HG02973 (cell line): ENCODE data around the gene CHRNA7.
"Not testable (repeated sequence)": the region's sequence is repeated elsewhere in the genome, so short reads cannot be mapped to it uniquely, and the experiment has no call there.

ENCODE experiments used
- ATAC-seq: cut with Tn5 transposase; IDR thresholded peaks from one replicate; pipeline ENCODE4 v1.9.1; 2021; ENCODE audit warnings: moderate library complexity; ENCODE audit not compliant: unreplicated experiment

Gene CHRNA7

DNA sequence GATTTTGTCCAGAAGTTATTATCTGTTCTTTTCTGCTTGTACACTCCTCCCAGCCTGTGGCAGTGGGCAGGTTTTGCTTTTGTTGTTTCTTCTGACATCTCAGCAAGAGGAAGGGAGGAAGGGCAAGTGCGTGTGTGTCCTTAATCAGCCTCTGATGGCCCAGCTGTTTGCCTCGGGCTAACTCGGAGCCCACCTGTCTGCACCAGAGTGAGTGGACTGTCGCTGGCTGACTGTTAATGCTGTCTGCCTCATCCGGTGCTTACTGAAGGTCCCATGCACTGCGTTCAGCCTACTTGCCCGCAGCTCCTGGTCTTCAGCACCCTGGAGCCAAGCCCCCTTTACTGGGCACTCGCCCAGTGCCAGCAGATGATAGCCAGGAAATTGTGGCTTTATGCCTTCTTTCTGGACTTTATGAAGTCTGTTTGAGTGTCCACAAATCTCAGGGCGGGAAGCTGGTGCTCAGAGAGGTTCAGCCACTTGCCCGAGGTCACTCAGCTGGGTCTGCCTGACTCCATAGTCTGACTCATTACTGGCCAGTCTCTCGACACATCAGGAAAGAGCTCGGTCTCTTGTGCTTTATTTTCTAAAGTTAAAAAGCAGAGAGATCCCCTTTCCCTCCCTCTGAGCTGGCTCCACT is 89.5 kb downstream of the CHRNA7 start:
- ATAC-seq: no peak

DNA sequence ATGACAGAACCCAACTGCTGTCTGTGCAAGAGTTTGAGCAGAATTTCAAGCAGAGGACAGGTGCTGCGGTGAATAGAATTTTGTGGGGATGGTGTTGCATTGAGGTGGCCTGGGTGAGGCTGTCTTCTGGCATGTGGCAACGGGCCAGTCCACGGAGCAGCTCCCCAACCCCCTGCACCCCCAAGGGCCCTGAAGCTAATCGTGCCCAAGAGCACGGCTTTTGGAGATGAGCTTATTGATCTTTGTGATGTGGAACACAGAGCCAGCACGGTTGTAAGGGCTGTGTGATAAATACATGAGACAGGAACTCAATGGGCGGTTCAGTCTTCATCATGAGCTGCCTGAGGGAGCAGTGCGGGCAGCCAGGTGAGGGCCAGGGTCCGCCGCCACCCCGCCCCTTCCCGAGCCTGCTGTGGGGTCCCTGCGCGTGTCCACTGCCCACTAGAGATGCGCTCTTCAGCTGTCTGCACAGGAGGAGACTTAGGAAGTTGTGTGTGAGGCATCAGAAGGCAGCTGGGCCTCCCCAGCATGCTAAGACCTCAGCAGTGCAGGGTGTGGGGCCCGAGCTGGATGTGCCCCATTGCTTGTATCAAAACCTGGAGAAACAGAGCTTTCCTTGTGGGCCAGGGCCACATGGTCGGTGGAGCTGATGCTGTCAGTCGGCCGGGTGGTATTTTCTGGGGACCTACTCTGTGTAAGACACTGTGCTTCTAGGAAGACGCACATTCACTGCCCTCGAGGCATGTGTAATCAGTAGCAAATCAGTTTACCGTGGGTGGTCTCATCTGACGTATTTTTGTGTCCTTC is 90.5 kb downstream of the CHRNA7 start:
- ATAC-seq: no peak

DNA sequence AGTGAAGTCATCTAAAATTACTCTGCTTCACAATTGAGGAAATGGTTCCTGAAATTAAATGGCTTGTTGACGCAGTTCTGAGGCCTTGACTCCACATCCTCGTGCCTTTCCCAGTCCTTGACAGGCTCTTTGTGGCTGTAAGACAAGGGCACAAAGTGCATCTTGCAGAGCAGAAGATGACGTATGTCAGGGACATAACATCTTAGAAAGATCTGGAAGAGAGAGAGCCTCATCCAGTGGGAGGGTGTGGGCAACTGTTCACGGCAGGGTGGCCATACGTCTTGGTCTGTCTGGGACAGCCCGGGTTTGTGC is 91.0 kb downstream of the CHRNA7 start:
- no peak for ATAC-seq

DNA sequence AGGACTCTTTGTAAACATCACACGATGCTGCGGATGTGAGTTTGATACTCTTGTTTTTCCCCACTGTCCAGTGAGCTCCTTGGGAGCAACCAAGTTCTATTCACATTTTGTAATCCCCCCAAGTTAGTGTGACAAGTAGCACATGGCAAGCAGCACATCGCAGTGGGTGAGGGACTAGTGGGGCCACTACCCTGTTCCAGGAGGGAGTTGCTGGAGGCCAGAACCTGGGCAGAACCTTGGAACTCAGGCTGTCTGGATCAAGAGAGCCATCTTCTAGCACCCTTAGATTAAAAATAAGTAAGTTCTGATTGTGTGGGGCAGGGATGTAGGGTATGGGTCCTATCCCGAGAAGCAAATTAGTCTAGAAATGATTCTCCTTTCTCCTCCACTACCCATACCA is 91.7 kb downstream of the CHRNA7 start:
- ATAC-seq: no peak

DNA sequence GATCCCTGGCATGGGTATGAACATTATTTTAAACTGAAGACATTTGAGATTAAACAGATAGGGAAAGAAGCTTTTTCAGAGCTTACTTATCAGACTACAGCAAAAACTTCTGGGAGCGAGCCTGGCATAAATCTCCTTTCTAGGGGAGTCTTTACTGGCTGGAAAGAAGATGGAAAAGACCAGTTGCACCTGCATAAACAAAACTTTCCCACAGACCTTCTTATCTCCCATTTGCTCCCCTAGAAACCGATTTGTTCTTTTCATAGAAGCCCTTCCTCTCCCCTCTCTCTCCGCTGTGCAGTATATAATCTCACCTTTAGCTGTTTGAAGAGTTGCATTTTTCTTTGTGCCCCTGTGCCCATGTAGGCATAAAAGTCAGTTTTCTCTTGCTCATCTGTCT is 93.2 kb downstream of the CHRNA7 start:
- ATAC-seq: no peak

DNA sequence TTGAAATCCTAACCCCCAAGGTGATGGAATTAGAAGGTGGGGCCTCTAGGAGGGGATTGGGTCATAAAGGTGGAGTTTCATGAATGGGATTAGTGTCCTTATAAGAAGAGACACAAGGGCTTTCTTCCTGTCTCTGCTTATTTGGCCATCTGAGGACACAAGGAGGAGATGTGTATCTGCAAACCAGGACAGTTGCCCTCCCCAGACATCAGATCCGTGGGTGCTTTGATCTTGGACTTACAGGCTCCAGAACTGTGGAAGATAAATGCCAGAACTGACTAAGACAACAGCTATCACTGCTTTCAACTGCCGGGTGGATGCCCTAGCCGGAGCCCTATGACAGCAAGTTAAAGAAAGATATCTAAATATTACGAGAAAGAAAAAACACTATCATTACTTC is 94.4 kb downstream of the CHRNA7 start:
- ATAC-seq: no peak

DNA sequence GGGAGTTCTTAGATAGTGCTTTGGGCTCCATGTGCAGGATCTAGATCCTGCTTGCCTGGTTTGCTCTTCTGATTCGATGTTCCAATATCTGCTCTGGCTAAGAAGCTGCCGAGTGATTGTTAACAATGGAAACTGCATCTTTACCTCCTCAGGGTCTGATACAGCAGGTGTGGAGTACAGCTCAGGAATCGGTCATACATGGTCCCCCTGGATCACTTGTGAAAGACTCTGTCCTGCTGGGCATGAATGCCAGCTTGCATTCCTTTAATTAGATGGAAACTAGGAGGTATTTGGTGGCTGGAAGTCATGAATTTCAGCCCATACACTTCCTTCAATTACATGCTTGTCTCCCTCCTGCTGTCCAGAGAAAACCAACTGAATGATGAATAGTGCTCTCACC is 95.3 kb downstream of the CHRNA7 start:
- no peak for ATAC-seq

DNA sequence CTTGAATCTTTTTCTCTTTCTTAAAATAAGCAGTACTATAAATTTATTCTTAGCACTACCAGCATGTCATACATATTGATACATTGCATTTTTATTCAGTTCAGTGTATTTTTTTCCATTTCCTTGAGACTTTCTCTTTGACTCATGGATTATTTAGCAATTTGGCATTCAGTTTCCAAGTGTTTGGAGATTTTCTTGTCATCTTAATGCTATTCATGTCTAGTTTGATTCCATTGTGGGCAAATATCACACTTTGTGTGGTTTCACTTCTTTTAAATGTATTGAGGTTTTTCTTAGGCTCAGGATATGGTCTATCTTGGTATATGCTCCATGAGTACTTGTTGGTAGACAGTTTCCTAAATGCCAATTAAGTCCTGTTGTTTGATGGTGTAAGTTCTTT is 99.5 kb downstream of the CHRNA7 start:
- ATAC-seq: no peak

DNA sequence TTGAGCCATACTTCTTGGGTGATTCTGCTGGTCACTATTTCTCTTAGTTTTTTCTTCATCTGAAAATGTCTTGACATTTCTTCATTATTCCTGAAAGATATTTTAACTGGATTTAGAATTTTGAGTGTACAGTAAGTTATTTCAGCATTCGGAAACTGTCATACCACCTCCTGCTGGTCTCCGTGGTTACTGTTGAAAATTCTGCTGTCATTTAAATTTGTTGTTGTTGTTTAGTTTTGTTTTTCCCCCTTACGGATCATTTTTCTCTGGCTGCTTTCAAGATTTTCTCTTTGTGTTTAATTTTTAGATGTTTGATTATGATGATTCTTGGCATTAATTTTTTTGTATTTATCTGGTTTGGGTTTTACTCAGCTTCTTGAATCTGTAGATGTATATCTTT is 100.5 kb downstream of the CHRNA7 start:
- ATAC-seq: no peak

DNA sequence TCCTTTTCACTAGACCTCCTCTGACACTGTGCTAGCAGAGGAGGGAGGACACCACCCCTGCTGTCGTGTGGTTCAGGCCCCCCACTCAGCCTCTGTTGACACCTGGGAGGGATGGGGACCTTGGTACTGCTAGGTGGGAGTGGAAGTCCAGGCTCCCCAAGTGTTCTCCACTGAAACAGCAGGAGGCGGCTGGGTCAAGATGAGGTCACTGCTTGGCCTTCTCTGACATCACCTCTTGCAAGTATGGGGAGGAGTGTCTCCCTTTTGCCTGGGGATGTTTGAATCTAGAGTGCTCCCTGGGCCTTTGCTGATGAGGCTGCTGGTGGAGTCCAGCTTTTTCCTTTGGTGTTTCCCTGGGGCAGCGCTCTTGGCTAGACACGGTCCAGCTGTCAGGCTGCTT is 101.5 kb downstream of the CHRNA7 start:
- no peak for ATAC-seq

DNA sequence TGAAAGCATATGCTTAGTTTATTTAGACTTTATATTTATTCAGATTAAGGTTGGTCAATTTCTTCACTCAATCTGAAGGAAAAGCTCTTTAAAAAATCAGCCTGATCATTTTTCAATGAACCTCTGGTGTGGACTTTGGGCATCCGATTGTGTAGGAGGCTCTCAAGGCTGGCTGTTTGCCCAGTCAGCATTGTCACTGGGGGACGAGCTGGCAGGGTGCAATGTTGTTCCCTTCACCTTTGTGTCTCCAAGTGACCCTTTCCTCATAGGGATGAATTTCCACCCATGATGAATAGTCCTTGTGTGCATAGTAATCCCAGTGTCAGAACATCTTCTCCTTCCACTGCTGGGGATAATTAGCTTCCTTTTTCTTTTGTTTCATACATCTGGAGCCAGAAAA is 102.5 kb downstream of the CHRNA7 start:
- ATAC-seq: no peak

DNA sequence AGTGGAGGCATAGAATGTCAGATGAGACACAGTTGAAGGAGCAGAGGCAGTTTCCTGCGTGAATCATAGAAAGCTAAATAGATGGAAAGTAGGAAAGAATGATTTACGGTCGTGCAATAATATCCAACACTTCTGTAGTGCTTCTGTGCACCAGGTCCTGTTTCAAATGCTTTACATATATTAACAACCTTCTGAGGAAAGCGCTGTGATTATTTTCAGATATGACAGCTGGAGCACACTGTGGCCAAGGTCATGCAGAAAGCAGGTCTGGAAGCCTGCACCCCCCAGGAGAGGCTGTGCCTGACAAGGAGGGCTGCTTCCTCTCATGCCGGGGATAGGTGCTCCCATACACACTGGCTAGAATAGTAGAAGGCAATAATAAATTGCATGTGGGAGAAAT is 104.5 kb downstream of the CHRNA7 start:
- ATAC-seq: no peak

DNA sequence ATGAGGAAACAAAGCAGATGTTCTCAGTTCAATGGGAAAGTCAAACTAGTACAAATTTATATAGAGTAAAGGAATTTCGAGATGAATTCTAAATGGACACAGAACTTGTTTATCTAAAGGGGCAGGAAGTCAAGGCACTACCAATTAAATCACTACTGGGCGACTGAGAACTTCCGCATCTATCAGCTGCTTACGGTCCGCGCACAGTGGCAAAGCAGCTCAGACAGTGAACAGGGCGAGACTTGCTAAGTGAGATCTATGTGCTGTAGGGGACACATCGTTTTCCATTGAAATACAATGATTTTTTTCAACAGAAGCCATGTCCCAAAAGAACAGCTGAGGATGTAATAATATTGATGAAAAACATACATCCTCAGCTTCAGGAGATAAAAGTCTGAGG is 105.0 kb downstream of the CHRNA7 start:
- no peak for ATAC-seq

DNA sequence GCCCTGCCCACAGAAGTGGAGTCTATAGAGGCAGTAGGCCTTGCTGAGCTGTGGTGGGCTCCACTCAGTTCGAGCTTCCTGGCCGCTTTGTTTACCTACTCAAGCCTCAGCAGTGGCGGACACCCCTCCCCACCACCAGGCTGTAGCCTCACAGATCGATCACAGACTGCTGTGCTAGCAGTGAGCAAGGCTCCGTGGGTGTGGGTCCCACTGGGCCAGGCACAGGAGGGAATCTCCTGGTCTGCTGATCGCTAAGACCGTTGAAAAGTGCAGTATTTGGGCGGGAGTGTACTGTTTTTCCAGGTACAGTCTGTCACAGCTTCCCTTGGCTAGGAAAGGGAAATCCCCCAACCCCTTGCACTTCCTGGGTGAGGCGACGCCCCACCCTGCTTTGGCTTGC is 115.2 kb downstream of the CHRNA7 start:
- ATAC-seq: not testable (repeated sequence)

DNA sequence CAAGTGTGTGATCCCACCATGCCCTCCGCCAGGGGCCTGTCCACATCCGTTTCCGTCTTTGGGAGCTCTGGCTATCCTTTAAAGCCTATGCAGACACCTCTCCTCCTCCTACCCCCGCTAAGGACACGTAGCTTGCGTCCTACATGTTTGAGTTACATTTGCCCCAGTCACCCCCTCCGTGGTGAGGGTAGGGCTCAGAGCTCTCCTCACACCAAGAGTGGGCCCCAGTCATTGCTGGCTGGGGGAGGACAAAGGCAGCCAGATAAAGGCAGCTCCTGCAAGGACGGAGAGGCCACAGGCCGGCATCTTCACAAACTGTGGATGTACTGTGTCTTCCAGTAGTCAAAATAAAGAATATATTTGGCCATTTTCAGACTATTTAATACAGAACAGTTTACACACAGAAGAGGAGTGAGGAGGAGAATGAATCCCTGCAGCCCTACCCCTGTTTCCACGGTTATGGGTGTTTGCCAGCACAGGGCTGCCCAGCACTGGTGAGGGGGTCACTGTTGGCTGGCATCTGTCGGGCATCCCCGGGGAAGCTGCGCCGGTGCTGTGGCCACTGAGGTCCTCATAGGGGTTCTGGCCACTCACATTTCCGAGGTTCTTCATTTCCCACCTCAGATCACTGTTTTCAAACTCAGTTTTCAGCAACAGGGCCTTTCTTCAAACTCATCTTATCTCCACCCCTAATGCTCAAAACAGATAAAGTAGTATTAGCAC is 118.7 kb downstream of the CHRNA7 start:
- ATAC-seq: no peak

DNA sequence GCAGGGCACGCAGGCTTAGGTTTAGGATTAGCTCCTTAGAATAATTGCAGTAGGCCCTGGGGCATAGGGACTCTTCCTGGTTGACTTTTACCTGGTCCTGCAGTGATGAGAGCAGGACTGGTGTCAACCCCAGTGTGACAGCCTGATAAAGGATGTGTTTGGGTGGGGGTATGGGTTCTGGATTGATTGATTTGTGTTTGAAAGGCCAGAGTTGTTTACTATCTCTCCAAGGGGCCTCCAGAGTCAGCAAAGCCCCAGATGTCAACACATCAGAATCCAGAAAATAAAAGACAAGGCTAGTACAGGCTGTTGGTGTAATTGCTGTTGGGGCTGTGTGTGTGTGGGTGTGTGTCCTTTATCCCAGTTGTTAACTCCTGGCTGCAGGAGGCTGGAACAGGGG is 122.3 kb downstream of the CHRNA7 start:
- no peak for ATAC-seq

DNA sequence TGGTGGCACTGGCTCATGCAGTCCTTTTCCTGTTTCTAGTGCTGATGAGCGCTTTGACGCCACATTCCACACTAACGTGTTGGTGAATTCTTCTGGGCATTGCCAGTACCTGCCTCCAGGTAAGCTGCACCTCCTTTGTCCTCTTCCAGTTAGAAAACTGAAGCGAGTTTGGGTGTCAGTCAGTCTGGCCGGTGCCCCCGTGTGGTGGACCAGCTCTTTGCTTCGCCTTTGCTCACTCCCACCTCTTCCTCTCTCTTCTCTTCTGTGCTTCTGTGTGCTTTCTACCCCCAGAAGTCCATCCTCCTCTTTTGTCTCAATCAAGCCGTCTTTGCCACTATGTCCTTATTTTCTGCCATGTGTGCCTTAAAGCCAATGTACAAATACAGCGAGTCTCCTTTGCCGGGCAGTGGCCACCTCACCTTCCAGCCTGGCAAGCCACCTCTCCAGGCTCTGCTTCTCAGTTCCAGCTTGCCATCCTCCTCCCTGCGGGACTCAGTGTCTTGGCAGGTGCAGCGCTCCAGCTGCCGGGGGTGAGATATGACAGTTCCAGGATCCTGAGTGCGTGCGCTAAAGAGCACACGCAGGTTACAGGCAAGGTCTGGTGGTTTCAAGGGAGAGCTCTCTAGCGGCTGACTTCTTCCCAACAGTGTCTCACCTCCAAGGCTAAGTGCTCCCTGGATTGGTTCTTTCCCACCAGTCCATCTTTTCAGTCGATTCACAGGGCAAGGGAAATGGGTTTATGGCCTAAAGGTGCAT is 123.7 kb downstream of the CHRNA7 start:
- ATAC-seq: not testable (repeated sequence)

DNA sequence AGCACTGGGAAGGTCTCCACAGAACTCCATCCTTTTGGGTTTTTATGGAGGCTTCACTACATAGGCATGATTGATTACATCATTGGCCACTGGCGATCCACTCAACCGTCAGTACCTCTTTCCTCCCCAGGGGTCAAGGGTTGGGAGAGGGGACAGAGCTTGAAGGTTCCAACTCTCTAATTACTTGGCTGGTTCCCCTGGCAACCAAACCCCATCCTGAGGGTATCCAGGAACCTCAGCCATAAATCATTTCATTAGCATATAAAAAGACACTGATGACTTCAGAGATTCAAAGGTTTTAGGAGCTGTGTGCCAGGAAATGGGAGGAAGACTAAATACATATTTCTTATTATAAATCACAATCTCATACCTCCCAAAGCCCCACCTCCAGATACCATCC is 131.8 kb downstream of the CHRNA7 start:
- not testable (repeated sequence) for ATAC-seq

DNA sequence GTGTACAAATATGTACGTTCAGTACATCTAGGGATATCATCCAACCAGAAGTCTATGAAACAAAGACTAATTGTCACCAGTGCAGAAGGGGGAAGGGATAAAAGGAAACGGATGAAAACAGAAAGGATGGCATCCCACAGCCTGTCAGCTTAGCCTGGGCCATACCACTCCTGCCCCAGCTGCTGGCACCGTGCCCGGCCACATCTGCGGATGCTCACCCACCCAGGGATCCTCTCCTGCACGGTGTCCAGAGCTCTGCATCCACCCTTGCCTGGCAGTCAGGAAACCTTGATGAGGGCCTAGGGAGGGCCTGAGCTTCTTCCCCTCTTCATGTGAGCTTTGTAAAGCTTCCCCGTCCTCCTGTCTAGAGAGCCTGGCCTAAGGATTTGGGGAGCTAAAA is 133.8 kb downstream of the CHRNA7 start:
- ATAC-seq: not testable (repeated sequence)

DNA sequence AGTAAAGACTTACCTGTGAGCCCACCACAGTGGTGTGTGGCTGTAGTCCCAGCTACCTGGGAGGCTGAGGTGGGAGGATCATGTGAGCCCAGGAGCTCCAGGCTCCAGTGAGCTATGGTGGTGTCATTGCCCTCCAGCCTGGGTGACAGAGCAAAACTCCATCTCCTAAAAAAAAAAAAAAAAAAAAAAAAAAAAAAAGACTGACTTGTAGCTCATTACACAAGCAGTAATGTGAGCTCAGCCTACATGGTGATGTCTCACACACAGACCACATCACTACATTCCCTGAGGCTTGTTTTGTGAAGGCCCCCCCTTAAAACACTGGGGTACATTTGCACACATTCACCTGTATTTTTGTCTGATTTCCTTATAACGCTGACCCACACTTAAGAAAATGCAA is 134.4 kb downstream of the CHRNA7 start:
- ATAC-seq: not testable (repeated sequence)

DNA sequence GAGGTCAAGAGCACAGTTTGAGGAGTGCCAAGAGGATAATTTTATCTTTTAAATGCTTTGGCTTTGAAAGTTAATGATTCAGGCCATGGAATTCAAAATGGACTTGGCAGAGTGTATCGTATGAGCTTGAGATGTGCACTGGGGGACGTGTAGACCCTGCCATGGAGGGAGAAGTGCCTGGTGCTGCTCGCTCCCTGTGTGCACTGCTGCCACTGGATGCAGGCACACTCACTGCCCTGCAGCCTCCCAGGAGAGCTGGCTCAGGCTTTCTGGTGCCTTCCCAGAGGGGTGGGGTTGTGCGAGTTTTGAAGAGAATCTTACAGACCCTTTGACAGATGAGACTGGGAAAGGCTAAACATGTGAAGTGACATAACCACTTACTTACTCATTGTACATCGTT is 135.5 kb downstream of the CHRNA7 start:
- ATAC-seq: not testable (repeated sequence)
